Stimulated activated CD4-positive, alpha-beta T cell treated with anti-CD3 and anti-CD28 coated beads, TNF-alpha, amount 100 ng/mL, for 24 hours (primary cell): Measurements from ENCODE around the gene IL1B.

Experiments used
- DNase-seq, 3 experiments: peaks; one replicate each; pipeline ENCODE4 v3.0.0-alpha.2; 2020; ENCODE audit warnings: low read depth in 3 of 3

IL1B gene

GRCh38 chr2:112803691-112804521 lies 32.7 kb downstream of the IL1B start:
- no peak for DNase-seq

- DNase-seq, result no peak
Observed at GRCh38 chr2:112800881-112801583, 35.5 kb downstream of the IL1B start.

GRCh38 chr2:112798979-112799975 lies 37.3 kb downstream of the IL1B start:
- DNase-seq, result no peak

- no peak for DNase-seq
Observed at GRCh38 chr2:112796486-112796885, 40.1 kb downstream of the IL1B start.

GRCh38 chr2:112795774-112796173 lies 40.8 kb downstream of the IL1B start:
- DNase-seq, result no peak

- no peak for DNase-seq
Observed at GRCh38 chr2:112794841-112795240, 41.7 kb downstream of the IL1B start.

- no peak for DNase-seq
Observed at GRCh38 chr2:112794131-112794733, 42.3 kb downstream of the IL1B start.

- DNase-seq, result no peak
Observed at GRCh38 chr2:112793449-112793978, 43.1 kb downstream of the IL1B start.

GRCh38 chr2:112792419-112792818 lies 44.2 kb downstream of the IL1B start:
- DNase-seq, result no peak

GRCh38 chr2:112791693-112792230 lies 44.8 kb downstream of the IL1B start:
- DNase-seq, result no peak

- DNase-seq, result no peak
Observed at GRCh38 chr2:112791019-112791418, 45.6 kb downstream of the IL1B start.

GRCh38 chr2:112790305-112790704 lies 46.3 kb downstream of the IL1B start:
- no peak for DNase-seq

- DNase-seq, result no peak
Observed at GRCh38 chr2:112789186-112789585, 47.4 kb downstream of the IL1B start.

- DNase-seq, result no peak
Observed at GRCh38 chr2:112788653-112789052, 47.9 kb downstream of the IL1B start.

GRCh38 chr2:112787729-112788393 lies 48.7 kb downstream of the IL1B start:
- no peak for DNase-seq

GRCh38 chr2:112787294-112787693 lies 49.3 kb downstream of the IL1B start:
- DNase-seq, result no peak

GRCh38 chr2:112784199-112785189 lies 52.1 kb downstream of the IL1B start, which contains the start of gene IL1A:
TSS of gene IL1A (minus strand) at chr2:112784493. CDS start at chr2:112783770, 723 bp downstream.
- no peak for DNase-seq

- no peak for DNase-seq
Observed at GRCh38 chr2:112783187-112783714, 53.3 kb downstream of the IL1B start.
